Measurements from ENCODE around the gene LRRFIP1.
A peak's percentile ranks its signal among the peaks of the same experiment; 100 is the strongest.

LRRFIP1 gene

DNA sequence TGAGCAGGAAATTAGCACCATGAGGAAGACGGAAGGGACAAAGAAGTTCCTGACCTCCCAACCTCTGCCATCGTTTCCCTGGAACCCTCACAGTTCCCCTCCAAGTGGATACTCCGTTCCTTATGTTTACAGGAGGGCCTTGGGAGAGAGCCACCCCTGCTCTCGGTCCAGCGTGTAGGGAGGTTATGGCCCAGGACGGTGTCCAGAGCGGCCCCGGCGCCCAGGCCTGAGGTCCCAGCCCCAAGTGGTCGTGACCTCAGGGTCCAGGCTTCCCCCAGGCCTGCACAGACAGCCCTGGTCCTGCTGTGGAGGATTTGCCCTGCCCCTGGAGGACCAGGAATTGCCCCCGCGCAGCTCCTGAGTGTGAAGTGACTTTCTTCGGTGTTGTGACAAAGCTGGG, 109.4 kb downstream of the LRRFIP1 start:
- Histone ChIP-seq H3K36me3 (ENCODE audit: control insufficient read depth, insufficient read depth, low read length) (no peaks in the 10 kb centered on the region), H2AFZ (no peak overlapping the region), H3K9me3 (ENCODE audit: control insufficient read depth, low read length) (no peaks in the 10 kb centered on the region), H3K4me1 (no peaks in the 10 kb centered on the region), H3K79me2 (peaks cover 29% of the 10 kb centered on the region), H3K4me3 (ENCODE audit: low read depth, low read length) (no peak overlapping the region), H3K4me2 (ENCODE audit: low read length) (no peak overlapping the region), H3K27ac (peak overlapping the region; percentile 8), H3K9ac (no peak overlapping the region), H3K27me3 (ENCODE audit: control insufficient read depth, insufficient read depth, low read length) (no peaks in the 10 kb centered on the region)
- TF ChIP-seq, protein P1, sequence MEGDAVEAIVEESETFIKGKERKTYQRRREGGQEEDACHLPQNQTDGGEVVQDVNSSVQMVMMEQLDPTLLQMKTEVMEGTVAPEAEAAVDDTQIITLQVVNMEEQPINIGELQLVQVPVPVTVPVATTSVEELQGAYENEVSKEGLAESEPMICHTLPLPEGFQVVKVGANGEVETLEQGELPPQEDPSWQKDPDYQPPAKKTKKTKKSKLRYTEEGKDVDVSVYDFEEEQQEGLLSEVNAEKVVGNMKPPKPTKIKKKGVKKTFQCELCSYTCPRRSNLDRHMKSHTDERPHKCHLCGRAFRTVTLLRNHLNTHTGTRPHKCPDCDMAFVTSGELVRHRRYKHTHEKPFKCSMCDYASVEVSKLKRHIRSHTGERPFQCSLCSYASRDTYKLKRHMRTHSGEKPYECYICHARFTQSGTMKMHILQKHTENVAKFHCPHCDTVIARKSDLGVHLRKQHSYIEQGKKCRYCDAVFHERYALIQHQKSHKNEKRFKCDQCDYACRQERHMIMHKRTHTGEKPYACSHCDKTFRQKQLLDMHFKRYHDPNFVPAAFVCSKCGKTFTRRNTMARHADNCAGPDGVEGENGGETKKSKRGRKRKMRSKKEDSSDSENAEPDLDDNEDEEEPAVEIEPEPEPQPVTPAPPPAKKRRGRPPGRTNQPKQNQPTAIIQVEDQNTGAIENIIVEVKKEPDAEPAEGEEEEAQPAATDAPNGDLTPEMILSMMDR (IDR thresholded peaks at IDR 0.05), result no peak

DNA sequence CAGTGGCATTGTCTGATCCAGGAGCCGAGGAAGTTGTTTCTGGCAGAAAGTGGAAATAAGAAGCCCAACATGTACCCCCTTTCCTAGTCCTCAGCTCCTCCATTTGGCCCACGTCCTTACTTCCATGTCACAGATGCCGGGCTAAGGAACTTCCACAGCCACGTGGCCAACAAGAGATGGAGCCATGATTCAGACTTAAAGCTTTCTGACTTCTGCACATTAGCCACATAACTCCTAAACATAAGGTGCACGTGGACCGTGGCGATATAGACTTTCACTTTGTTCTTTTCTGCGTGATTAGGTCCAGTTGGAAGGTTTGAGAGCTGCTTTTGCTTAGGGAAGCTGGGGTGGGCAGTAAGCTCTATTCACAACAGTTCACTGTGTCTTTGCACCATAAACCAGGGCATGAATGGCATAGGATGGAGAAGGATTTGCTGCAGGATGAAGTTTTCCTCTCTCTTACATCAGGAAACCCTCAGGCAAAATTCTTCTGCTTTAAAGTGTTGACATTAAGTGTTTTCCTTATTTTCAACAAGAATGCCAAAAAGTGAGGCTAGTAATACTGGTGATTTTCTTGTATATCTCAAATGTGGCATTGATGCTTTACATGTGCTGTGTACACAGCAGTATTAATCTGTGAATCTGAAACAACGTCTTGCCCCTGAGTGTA, 109.9 kb downstream of the LRRFIP1 start:
- Histone ChIP-seq H3K4me2 (ENCODE audit: low read length) (no peak overlapping the region), H3K27ac (no peak overlapping the region)

GRCh38 chr2:237738255-237738654, 110.9 kb downstream of the LRRFIP1 start:
- H3K9me3 ChIP-seq (ENCODE audit: control insufficient read depth, low read length), result no peaks in the 10 kb centered on the region
- TF ChIP-seq, protein P1 (IDR thresholded peaks at IDR 0.05), result no peak
- H3K79me2 ChIP-seq, result peaks cover 34% of the 10 kb centered on the region
- H3K27ac ChIP-seq, result no peak overlapping the region
- no peaks in the 10 kb centered on the region for H3K36me3 ChIP-seq (ENCODE audit: control insufficient read depth, insufficient read depth, low read length)
- H3K9ac ChIP-seq, result no peak overlapping the region
- no peaks in the 10 kb centered on the region for H3K4me1 ChIP-seq
- H3K4me2 ChIP-seq (ENCODE audit: low read length), result no peak overlapping the region
- H3K27me3 ChIP-seq (ENCODE audit: control insufficient read depth, insufficient read depth, low read length), result no peaks in the 10 kb centered on the region
- no peak overlapping the region for H3K4me3 ChIP-seq (ENCODE audit: low read depth, low read length)
- no peak overlapping the region for H2AFZ ChIP-seq

More for the DNA sequence above, 109.9 kb downstream of the LRRFIP1 start:
- H2AFZ ChIP-seq, result no peak overlapping the region
- no peaks in the 10 kb centered on the region for H3K27me3 ChIP-seq (ENCODE audit: control insufficient read depth, insufficient read depth, low read length)
- no peaks in the 10 kb centered on the region for H3K36me3 ChIP-seq (ENCODE audit: control insufficient read depth, insufficient read depth, low read length)
- H3K4me1 ChIP-seq, result no peaks in the 10 kb centered on the region
- peaks cover 31% of the 10 kb centered on the region for H3K79me2 ChIP-seq
- no peak overlapping the region for H3K9ac ChIP-seq
- H3K4me3 ChIP-seq (ENCODE audit: low read depth, low read length), result no peak overlapping the region
- no peaks in the 10 kb centered on the region for H3K9me3 ChIP-seq (ENCODE audit: control insufficient read depth, low read length)
- TF ChIP-seq, protein P1 (IDR thresholded peaks at IDR 0.05), result no peak

GRCh38 chr2:237739101-237739500, 111.7 kb downstream of the LRRFIP1 start:
- H3K4me2 ChIP-seq (ENCODE audit: low read length), result no peak overlapping the region
- H3K4me3 ChIP-seq (ENCODE audit: low read depth, low read length), result no peak overlapping the region
- H2AFZ ChIP-seq, result no peak overlapping the region
- TF ChIP-seq, protein P1 (IDR thresholded peaks at IDR 0.05), result no peak
- H3K9me3 ChIP-seq (ENCODE audit: control insufficient read depth, low read length), result no peaks in the 10 kb centered on the region
- no peaks in the 10 kb centered on the region for H3K4me1 ChIP-seq
- no peaks in the 10 kb centered on the region for H3K27me3 ChIP-seq (ENCODE audit: control insufficient read depth, insufficient read depth, low read length)
- H3K79me2 ChIP-seq, result peaks cover 34% of the 10 kb centered on the region
- H3K9ac ChIP-seq, result no peak overlapping the region
- H3K27ac ChIP-seq, result peak overlapping the region; percentile 31
- H3K36me3 ChIP-seq (ENCODE audit: control insufficient read depth, insufficient read depth, low read length), result no peaks in the 10 kb centered on the region

GRCh38 chr2:237742191-237742590, 114.8 kb downstream of the LRRFIP1 start:
- H3K9me3 ChIP-seq (ENCODE audit: control insufficient read depth, low read length), result no peaks in the 10 kb centered on the region
- H3K9ac ChIP-seq, result no peak overlapping the region
- no peaks in the 10 kb centered on the region for H3K36me3 ChIP-seq (ENCODE audit: control insufficient read depth, insufficient read depth, low read length)
- no peak overlapping the region for H3K4me3 ChIP-seq (ENCODE audit: low read depth, low read length)
- H3K27me3 ChIP-seq (ENCODE audit: control insufficient read depth, insufficient read depth, low read length), result no peaks in the 10 kb centered on the region
- no peak overlapping the region for H3K4me2 ChIP-seq (ENCODE audit: low read length)
- H3K4me1 ChIP-seq, result no peaks in the 10 kb centered on the region
- no peak overlapping the region for H2AFZ ChIP-seq
- TF ChIP-seq, protein P1 (IDR thresholded peaks at IDR 0.05), result no peak
- H3K79me2 ChIP-seq, result peaks cover 38% of the 10 kb centered on the region
- no peak overlapping the region for H3K27ac ChIP-seq

Data from parathyroid adenoma (tissue), 2 donors.